ENCODE measurements around the gene SSBP3. TPM values are rescaled to one million over a fixed set of nuclear protein-coding genes. Genes with fewer than 3 reads are reported as not detected.

SSBP3 gene
- total and polyA plus RNA-seq, 9 of the 15 experiments (the other 6 are each of a cell fraction or from before 2014, with no cell fraction given), result 8.7 to 108 (median 33.8) TPM

DNA sequence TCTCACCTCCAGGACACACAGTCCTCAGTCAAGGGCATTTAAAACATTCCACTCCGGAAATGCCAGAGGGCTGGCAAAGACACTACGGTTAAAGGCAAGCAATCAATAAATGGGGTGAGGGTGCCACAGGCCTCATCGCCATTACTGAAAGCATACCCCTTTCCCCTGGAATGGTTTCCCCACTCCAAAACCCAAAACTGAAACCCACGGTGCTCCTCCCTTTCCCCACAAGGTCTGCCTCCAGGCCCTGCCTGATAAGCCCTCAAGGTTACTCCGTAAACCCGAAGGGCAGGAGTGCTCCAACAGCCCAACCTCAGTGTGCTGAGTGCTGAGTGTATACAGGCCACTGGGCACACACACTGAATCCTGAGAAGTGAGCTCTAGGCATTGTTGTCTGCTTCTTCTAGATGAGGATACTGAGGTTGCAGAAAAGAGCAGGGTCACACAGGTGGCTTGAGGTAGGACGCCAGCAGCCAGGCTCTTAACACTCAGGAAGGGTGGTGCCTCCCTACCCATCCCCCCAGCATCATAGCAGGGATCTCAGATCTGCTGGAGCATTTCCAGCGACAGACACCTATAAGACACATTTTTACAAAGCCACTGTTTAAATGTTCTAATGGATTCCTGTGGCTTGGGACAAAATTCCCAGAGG, 29.0 kb downstream of the SSBP3 start (continued):
- TF ChIP-seq SMARCE1 (IDR thresholded peaks at IDR 0.05), result peak; percentile 83; the same call in 1 of the 2 replicates
- TF ChIP-seq MBD2 (IDR thresholded peaks at IDR 0.05; ENCODE audit: borderline replicate concordance, low read depth), result peak; percentile 4; the same call in 1 of the 2 replicates
- TF ChIP-seq ZNF507 (tag; conservative IDR thresholded peaks at IDR 0.05), result no peak
- TF ChIP-seq NFXL1 (CRISPR knock-in tag; IDR thresholded peaks at IDR 0.05), result no peak
- peak; percentile 80 for TF ChIP-seq NFIC (IDR thresholded peaks at IDR 0.05)
- TF ChIP-seq ZNF408 (CRISPR knock-in tag; IDR thresholded peaks at IDR 0.05; ENCODE audit: low read depth), result no peak
- TF ChIP-seq FOXK2 (conservative IDR thresholded peaks at IDR 0.05 in 1 of 2, IDR thresholded peaks at IDR 0.05 in 1 of 2; ENCODE audit: low read depth in 2 of 2), result peak; percentile 44 to 65; a peak in 2 of 4 replicates
- TF ChIP-seq GABPB1 (CRISPR knock-in tag; IDR thresholded peaks at IDR 0.05), result peak; percentile 22; the same call in 1 of the 2 replicates
- TF ChIP-seq CTBP1 (IDR thresholded peaks at IDR 0.05; ENCODE audit: borderline replicate concordance), result peak; percentile 89; the same call in 1 of the 2 replicates
- TF ChIP-seq ZNF24 (IDR thresholded peaks at IDR 0.05), result 0 out of 2 replicates have a peak, but pooled peaks have one; percentile 38
- TF ChIP-seq ZNF263 (CRISPR knock-in tag; IDR thresholded peaks at IDR 0.05; ENCODE audit: borderline replicate concordance), result peak; percentile 96
- TF ChIP-seq KDM1A (IDR thresholded peaks at IDR 0.05), result peak; percentile 44 to 48; a peak in 1 of 4 replicates
- TF ChIP-seq CBX8 (IDR thresholded peaks at IDR 0.05; ENCODE audit: borderline replicate concordance, extremely low read depth, low read depth, low read length, poor library complexity, severe bottlenecking), result no peak
- TF ChIP-seq, protein P1, sequence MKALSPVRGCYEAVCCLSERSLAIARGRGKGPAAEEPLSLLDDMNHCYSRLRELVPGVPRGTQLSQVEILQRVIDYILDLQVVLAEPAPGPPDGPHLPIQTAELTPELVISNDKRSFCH (CRISPR knock-in tag; IDR thresholded peaks at IDR 0.05), result no peak
- TF ChIP-seq, protein P1 (tag; IDR thresholded peaks at IDR 0.05), result peak; percentile 55; the same call in 1 of the 2 replicates
- TF ChIP-seq MEF2D (tag; conservative IDR thresholded peaks at IDR 0.05; ENCODE audit: low read depth), result 0 out of 2 replicates have a peak, but pooled peaks have one; percentile 48
- TF ChIP-seq, protein P2, sequence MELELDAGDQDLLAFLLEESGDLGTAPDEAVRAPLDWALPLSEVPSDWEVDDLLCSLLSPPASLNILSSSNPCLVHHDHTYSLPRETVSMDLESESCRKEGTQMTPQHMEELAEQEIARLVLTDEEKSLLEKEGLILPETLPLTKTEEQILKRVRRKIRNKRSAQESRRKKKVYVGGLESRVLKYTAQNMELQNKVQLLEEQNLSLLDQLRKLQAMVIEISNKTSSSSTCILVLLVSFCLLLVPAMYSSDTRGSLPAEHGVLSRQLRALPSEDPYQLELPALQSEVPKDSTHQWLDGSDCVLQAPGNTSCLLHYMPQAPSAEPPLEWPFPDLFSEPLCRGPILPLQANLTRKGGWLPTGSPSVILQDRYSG (tag; conservative IDR thresholded peaks at IDR 0.05; ENCODE audit: low read depth), result peak; percentile 32; the same call in 1 of the 2 replicates
- peak; percentile 99 for TF ChIP-seq ESRRA (IDR thresholded peaks at IDR 0.05; ENCODE audit: borderline replicate concordance, low read depth)
- peak; percentile 43 for TF ChIP-seq RB1 (IDR thresholded peaks at IDR 0.05; ENCODE audit: low read depth)
- TF ChIP-seq DIDO1 (tag; IDR thresholded peaks at IDR 0.05; ENCODE audit: low read depth), result peak; percentile 14; the same call in 1 of the 2 replicates
- peak; percentile 96 for TF ChIP-seq ZKSCAN8 (CRISPR knock-in tag; IDR thresholded peaks at IDR 0.05)
- no peak for TF ChIP-seq ZNF431 (CRISPR knock-in tag; IDR thresholded peaks at IDR 0.05)
- peak; percentile 84 for TF ChIP-seq SMARCC2 (IDR thresholded peaks at IDR 0.05; ENCODE audit: low read depth)
- peak; percentile 54 for TF ChIP-seq GATA2 (CRISPR knock-in tag; IDR thresholded peaks at IDR 0.05)
- TF ChIP-seq, protein P3, sequence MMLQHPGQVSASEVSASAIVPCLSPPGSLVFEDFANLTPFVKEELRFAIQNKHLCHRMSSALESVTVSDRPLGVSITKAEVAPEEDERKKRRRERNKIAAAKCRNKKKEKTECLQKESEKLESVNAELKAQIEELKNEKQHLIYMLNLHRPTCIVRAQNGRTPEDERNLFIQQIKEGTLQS (IDR thresholded peaks at IDR 0.05), result peak; percentile 67
- TF ChIP-seq, protein P3 (CRISPR knock-in tag; conservative IDR thresholded peaks at IDR 0.05), result no peak
- TF ChIP-seq BRCA1 (IDR thresholded peaks at IDR 0.05), result no peak
- no peak for TF ChIP-seq BRCA1 (CRISPR knock-in tag; IDR thresholded peaks at IDR 0.05)
- TF ChIP-seq ZFX (CRISPR knock-in tag; IDR thresholded peaks at IDR 0.05), result peak; percentile 48
- peak; percentile 73 for TF ChIP-seq TCF3 (CRISPR knock-in tag; IDR thresholded peaks at IDR 0.05)
